Glutamatergic neuron (in vitro differentiated cells): ENCODE measurements around the gene DMAC2. TPM values are rescaled to one million over a fixed set of nuclear protein-coding genes. Genes with fewer than 3 reads are reported as not detected.
A peak's percentile ranks its signal among the peaks of the same experiment; 100 is the strongest.

Experiments
- DNase-seq: peaks from one replicate; pipeline ENCODE4 v3.0.0; 2022
- H3K27ac Mint-ChIP-seq: one replicate; pipeline ENCODE4 v1.8.0; 2020; ENCODE audit warnings: mild to moderate bottlenecking, mixed read lengths, inconsistent platforms; ENCODE audit not compliant: unreplicated experiment
- H3K27me3 Mint-ChIP-seq: one replicate; pipeline ENCODE4 v1.8.0; 2020; ENCODE audit warnings: mild to moderate bottlenecking, moderate library complexity, mixed read lengths, inconsistent platforms; ENCODE audit not compliant: unreplicated experiment
- H3K36me3 Mint-ChIP-seq: one replicate; pipeline ENCODE4 v1.8.0; 2020; ENCODE audit warnings: mild to moderate bottlenecking, mixed read lengths, inconsistent platforms; ENCODE audit not compliant: unreplicated experiment
- H3K4me1 Mint-ChIP-seq: one replicate; pipeline ENCODE4 v1.8.0; 2020; ENCODE audit warnings: mild to moderate bottlenecking, low read depth, mixed read lengths, inconsistent platforms; ENCODE audit not compliant: unreplicated experiment
- H3K4me3 Mint-ChIP-seq: one replicate; pipeline ENCODE4 v1.8.0; 2020; ENCODE audit warnings: mild to moderate bottlenecking, mixed read lengths, inconsistent platforms; ENCODE audit not compliant: unreplicated experiment
- H3K9me3 Mint-ChIP-seq: one replicate; pipeline ENCODE4 v1.8.0; 2020; ENCODE audit warnings: mild to moderate bottlenecking, moderate library complexity, mixed read lengths, inconsistent platforms; ENCODE audit not compliant: unreplicated experiment
- CTCF ChIP-seq: fragments of 200-600 bp; sonication (generic); IDR thresholded peaks from one replicate; pipeline ENCODE4 v1.5.0; 2021; ENCODE audit not compliant: partially characterized antibody, unreplicated experiment
- total RNA-seq: library from RNA; stranded (reverse); fragmentation: NEBNext Ultra II Directional; extraction: Animal tissue kit (Norgen Biotek cat#: 25700); gene quantifications from one replicate; pipeline ENCODE4 v1.2.1, GENCODE V29; 2021; ENCODE audit not compliant: unreplicated experiment

The DMAC2 gene
- total RNA-seq, 1 donor from 2014 or later: 99.4 TPM

GRCh38 chr19:41426116-41426841 is 13.4 kb downstream of the DMAC2 start:
- peak; percentile 30 for DNase-seq
- peak overlapping the region; percentile 98 for H3K4me3 Mint-ChIP-seq
- H3K4me1 Mint-ChIP-seq: peaks cover 13% of the 10 kb centered on the region
- H3K27ac Mint-ChIP-seq: no peak overlapping the region
- no peaks in the 10 kb centered on the region for H3K36me3 Mint-ChIP-seq
- H3K27me3 Mint-ChIP-seq: peaks cover 16% of the 10 kb centered on the region
- H3K9me3 Mint-ChIP-seq: peaks cover 9% of the 10 kb centered on the region
- TF ChIP-seq CTCF: no peak

GRCh38 chr19:41425174-41426115 is 14.3 kb downstream of the DMAC2 start:
- TF ChIP-seq CTCF: no peak
- H3K4me1 Mint-ChIP-seq: peaks cover 10% of the 10 kb centered on the region
- peaks cover 9% of the 10 kb centered on the region for H3K9me3 Mint-ChIP-seq
- DNase-seq: no peak
- H3K27ac Mint-ChIP-seq: no peak overlapping the region
- peak overlapping the region; percentile 70 for H3K4me3 Mint-ChIP-seq
- H3K27me3 Mint-ChIP-seq: peaks cover 18% of the 10 kb centered on the region
- H3K36me3 Mint-ChIP-seq: no peaks in the 10 kb centered on the region

GRCh38 chr19:41424335-41425173 is 15.2 kb downstream of the DMAC2 start:
- DNase-seq: no peak
- no peak for TF ChIP-seq CTCF
- peaks cover 9% of the 10 kb centered on the region for H3K9me3 Mint-ChIP-seq
- no peaks in the 10 kb centered on the region for H3K36me3 Mint-ChIP-seq
- no peak overlapping the region for H3K27ac Mint-ChIP-seq
- H3K27me3 Mint-ChIP-seq: peaks cover 23% of the 10 kb centered on the region
- H3K4me1 Mint-ChIP-seq: peaks cover 10% of the 10 kb centered on the region
- H3K4me3 Mint-ChIP-seq: no peak overlapping the region

GRCh38 chr19:41422955-41423354 is 16.8 kb downstream of the DMAC2 start:
- peaks cover 23% of the 10 kb centered on the region for H3K27me3 Mint-ChIP-seq
- H3K4me3 Mint-ChIP-seq: no peak overlapping the region
- peaks cover 8% of the 10 kb centered on the region for H3K9me3 Mint-ChIP-seq
- no peak for TF ChIP-seq CTCF
- H3K4me1 Mint-ChIP-seq: peaks cover 7% of the 10 kb centered on the region
- DNase-seq: no peak
- no peaks in the 10 kb centered on the region for H3K36me3 Mint-ChIP-seq
- no peak overlapping the region for H3K27ac Mint-ChIP-seq
